Thyroid gland (tissue), 4 donors: ENCODE measurements around the gene FGR.

Experiments used
- POLR2A ChIP-seq, 2 donors: fragments of 450-650 bp; IDR thresholded peaks; one replicate each; pipeline ENCODE4 v1.6.1; 2017; ENCODE audit warnings: antibody characterized with exemption in 2 of 2, mild to moderate bottlenecking in 2 of 2, moderate library complexity in 1 of 2
- TF ChIP-seq, protein P1 (sequence below), 6 experiments: fragments of 200-600 bp in 3 of 6; fragments of 450-650 bp in 3 of 6; sonication (generic) in 3 of 6; IDR thresholded peaks; one replicate each; pipeline ENCODE4 v1.5.1; 2016 to 2019; ENCODE audit warnings: antibody characterized with exemption in 6 of 6, mild to moderate bottlenecking in 2 of 6, inconsistent platforms in 1 of 6, moderate library complexity in 1 of 6

DNA sequence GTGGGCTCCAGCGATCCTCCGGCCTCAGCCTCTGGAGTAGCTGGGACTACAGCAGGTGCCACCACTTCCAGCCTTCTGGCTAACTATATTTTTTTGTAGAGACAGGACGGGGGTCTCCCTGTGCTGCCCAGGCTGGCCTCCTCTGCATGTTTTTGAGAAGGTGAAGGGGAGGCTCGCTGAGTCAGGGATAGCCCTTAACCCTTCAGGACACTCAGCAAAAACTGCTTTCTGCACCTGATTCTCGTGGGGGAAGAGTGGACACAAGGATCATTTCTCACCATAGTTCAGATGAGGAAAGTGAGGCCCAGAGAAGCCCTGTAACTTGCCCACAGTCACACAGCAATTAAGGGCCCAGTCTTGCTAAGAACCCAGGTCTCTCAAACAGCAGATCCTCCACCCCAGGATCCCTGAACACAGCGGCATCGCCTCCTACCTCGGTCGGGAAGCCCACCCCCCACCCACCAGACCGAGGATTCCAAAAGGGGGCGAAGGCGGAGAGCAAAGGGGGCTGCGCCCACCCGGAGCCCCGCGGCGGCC lies 1.3 kb downstream of the FGR start:
- TF ChIP-seq POLR2A (IDR thresholded peaks at IDR 0.05): no peak
- TF ChIP-seq, protein P1, sequence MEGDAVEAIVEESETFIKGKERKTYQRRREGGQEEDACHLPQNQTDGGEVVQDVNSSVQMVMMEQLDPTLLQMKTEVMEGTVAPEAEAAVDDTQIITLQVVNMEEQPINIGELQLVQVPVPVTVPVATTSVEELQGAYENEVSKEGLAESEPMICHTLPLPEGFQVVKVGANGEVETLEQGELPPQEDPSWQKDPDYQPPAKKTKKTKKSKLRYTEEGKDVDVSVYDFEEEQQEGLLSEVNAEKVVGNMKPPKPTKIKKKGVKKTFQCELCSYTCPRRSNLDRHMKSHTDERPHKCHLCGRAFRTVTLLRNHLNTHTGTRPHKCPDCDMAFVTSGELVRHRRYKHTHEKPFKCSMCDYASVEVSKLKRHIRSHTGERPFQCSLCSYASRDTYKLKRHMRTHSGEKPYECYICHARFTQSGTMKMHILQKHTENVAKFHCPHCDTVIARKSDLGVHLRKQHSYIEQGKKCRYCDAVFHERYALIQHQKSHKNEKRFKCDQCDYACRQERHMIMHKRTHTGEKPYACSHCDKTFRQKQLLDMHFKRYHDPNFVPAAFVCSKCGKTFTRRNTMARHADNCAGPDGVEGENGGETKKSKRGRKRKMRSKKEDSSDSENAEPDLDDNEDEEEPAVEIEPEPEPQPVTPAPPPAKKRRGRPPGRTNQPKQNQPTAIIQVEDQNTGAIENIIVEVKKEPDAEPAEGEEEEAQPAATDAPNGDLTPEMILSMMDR (IDR thresholded peaks at IDR 0.05): no peak
